ENCODE measurements around the gene CHPF2.

- TF ChIP-seq, protein P1, sequence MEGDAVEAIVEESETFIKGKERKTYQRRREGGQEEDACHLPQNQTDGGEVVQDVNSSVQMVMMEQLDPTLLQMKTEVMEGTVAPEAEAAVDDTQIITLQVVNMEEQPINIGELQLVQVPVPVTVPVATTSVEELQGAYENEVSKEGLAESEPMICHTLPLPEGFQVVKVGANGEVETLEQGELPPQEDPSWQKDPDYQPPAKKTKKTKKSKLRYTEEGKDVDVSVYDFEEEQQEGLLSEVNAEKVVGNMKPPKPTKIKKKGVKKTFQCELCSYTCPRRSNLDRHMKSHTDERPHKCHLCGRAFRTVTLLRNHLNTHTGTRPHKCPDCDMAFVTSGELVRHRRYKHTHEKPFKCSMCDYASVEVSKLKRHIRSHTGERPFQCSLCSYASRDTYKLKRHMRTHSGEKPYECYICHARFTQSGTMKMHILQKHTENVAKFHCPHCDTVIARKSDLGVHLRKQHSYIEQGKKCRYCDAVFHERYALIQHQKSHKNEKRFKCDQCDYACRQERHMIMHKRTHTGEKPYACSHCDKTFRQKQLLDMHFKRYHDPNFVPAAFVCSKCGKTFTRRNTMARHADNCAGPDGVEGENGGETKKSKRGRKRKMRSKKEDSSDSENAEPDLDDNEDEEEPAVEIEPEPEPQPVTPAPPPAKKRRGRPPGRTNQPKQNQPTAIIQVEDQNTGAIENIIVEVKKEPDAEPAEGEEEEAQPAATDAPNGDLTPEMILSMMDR (IDR thresholded peaks at IDR 0.05; ENCODE audit: poor library complexity) = no peak
- TF ChIP-seq EZH2 (IDR thresholded peaks at IDR 0.05; ENCODE audit: borderline replicate concordance) = no peak
- TF ChIP-seq EZH2phosphoT487 (IDR thresholded peaks at IDR 0.05; ENCODE audit: low read depth, severe bottlenecking, unreplicated experiment) = no peak
These were observed 14.0 kb downstream of the CHPF2 start for GRCh38 chr7:151246102-151246850.
